GM12872 (cell line): Measurements from ENCODE around the gene JUNB.

Experiments used
- CTCF ChIP-seq: IDR thresholded peaks from 3 replicates; pipeline ENCODE4 v1.5.1; 2011; ENCODE audit warnings: low read depth, mild to moderate bottlenecking, low read length, moderate library complexity; ENCODE audit not compliant: insufficient read depth

JUNB gene

GRCh38 chr19:12777217-12778016, 13.9 kb upstream of the JUNB start:
- TF ChIP-seq CTCF = peak; percentile 89

- no peak for TF ChIP-seq CTCF
Observed at GRCh38 chr19:12778017-12778904, 13.0 kb upstream of the JUNB start.

GRCh38 chr19:12778905-12779161, 12.5 kb upstream of the JUNB start:
- no peak for TF ChIP-seq CTCF

- 0 out of 3 replicates have a peak, but pooled peaks have one; percentile 19 for TF ChIP-seq CTCF
Observed at GRCh38 chr19:12779162-12779993, 11.9 kb upstream of the JUNB start.

- TF ChIP-seq CTCF = no peak
Observed at GRCh38 chr19:12782174-12782423, 9.2 kb upstream of the JUNB start.

GRCh38 chr19:12782424-12783290, 8.6 kb upstream of the JUNB start:
- TF ChIP-seq CTCF = peak; percentile 21; the same call in 1 of the 3 replicates
